Adrenal gland (tissue), 12 donors: ENCODE measurements around the gene BLVRB. TPM values are rescaled to one million over a fixed set of nuclear protein-coding genes. Genes with fewer than 3 reads are reported as not detected.
A peak's percentile ranks its signal among the peaks of the same experiment; 100 is the strongest.

Experiments used
- DNase-seq, 7 donors: peaks; one replicate each; pipeline ENCODE4 v3.0.0-alpha.2; 2019 to 2020
- H3K27ac ChIP-seq, 5 donors: fragments of 200-600 bp; sonication (generic) in 4 of 5; 1 replicate in 3 of 5; 2 replicates in 2 of 5; pipeline versions ENCODE4 v1.5.1 to v1.8.0; 2016 to 2020; ENCODE audit warnings: mild to moderate bottlenecking in 1 of 5
- H3K27me3 ChIP-seq: fragments of 200-600 bp; 2 replicates; pipeline ENCODE4 v1.8.0; 2021
- H3K36me3 ChIP-seq, 2 donors: fragments of 200-600 bp; replicated peaks in 1 of 2; 1 replicate in 1 of 2; 2 replicates in 1 of 2; pipeline versions ENCODE4 v1.5.1 to v1.8.0; 2018 to 2022
- H3K4me1 ChIP-seq, 2 donors: fragments of 200-600 bp; replicated peaks in 1 of 2; 1 replicate in 1 of 2; 2 replicates in 1 of 2; pipeline versions ENCODE4 v1.5.1 to v1.8.0; 2018 to 2021
- H3K4me3 ChIP-seq, 4 donors: fragments of 200-600 bp; sonication (generic) in 3 of 4; one replicate each; pipeline ENCODE4 v1.5.1; 2016 to 2018
- H3K9me3 ChIP-seq, 3 donors: fragments of 200-600 bp; sonication (generic) in 1 of 3; replicated peaks in 1 of 3; 1 replicate in 2 of 3; 2 replicates in 1 of 3; pipeline versions ENCODE4 v1.5.1 to v1.8.0; 2016 to 2021
- POLR2A ChIP-seq, 2 donors: fragments of 450-650 bp; IDR thresholded peaks; one replicate each; pipeline ENCODE4 v1.6.1; 2017; ENCODE audit warnings: antibody characterized with exemption in 2 of 2, mild to moderate bottlenecking in 2 of 2, moderate library complexity in 1 of 2
- WGBS, 4 donors: extraction: QIAGEN DNeasy Blood & Tissue Kit in 2 of 4; methylation state at CpG; one replicate each; pipeline versions ENCODE4 v1.1.5 to v1.1.7; 2013 to 2017; 5-methylcytosine and 5-hydroxymethylcytosine counted together
- intact Hi-C, 2 donors: fragments of 100-400 bp; cut with DNase I; formaldehyde crosslinking; loops; one replicate each; pipeline versions ENCODE4 v1.14.1 to v1.15.0; 2022 to 2023
- polyA plus RNA-seq, 3 donors: library from polyadenylated mRNA; stranded (reverse); fragments of 200-250 nt in 2 of 3; fragments of 350-450 nt in 1 of 3; fragmentation: Illumina TruSeq in 1 of 3; extraction: RNeasy Lipid Tissue Mini Kit (QIAGEN cat#74804) in 1 of 3; gene quantifications; one replicate each; pipeline ENCODE4 v1.2.3, GENCODE V29; 2013 to 2014
- total RNA-seq, 9 donors: library from RNA; depleted of rRNA in 4 of 9; stranded (reverse); fragments of >200 nt in 4 of 9; fragments of 120-200 nt in 1 of 9; fragmentation: NEBNext Ultra II Directional in 1 of 9; extraction: Animal tissue kit (Norgen Biotek cat#: 25700) in 1 of 9; gene quantifications; one replicate each; pipeline versions ENCODE4 v1.1.0 to v1.2.4, GENCODE V29; 2013 to 2023
- TF ChIP-seq, protein P1 (sequence below), 6 experiments: fragments of 450-650 bp in 4 of 6; fragments of 200-600 bp in 2 of 6; sonication (generic) in 1 of 6; IDR thresholded peaks; 1 replicate in 5 of 6; 2 replicates in 1 of 6; pipeline versions ENCODE4 v1.5.1 to v1.8.0; 2016 to 2021; ENCODE audit warnings: antibody characterized with exemption in 6 of 6, mild to moderate bottlenecking in 2 of 6, moderate library complexity in 1 of 6
- donor health status: healthy with polysubstance abuse.
- donor health status: Bipolar disorder and iron deficiency.
- donor health status: DM: yes; HTN: yes; CAD: no.
- donor health status: DM: no; HTN: no; CAD: no.
- donor health status: DM: no; HTN: no; CAD: no.
- donor health status: DM: yes; HTN: yes; CAD: no.

BLVRB gene
- total and polyA plus RNA-seq, 12 donors: 53.8 to 303 (median 123) TPM

DNA sequence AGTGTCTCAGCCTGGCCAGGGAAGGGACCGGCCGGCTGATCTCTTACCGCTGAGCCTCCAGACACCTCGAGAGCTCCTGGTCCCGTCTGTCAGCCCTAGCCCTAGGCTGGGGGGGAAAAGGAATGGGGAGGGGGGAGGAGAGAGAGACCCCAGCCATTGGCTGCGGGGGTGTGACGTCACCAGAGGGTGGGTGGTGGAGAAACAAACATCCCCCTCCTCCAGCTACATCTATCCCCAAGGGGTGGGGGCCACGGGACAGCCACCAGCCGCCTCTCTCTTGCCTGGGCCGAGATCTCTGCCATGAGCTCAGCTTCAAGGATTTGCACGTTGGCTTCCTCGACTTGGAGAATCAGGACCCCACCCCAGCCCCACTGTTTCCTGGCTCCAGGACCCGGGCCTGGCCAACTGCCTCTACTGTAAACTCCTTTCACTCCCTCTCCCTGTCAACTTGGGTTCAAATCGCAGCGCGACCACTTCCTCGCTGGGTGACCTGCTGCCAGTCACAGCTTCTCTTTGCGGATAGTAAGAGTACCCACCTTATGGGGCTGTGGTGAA is 52.2 kb downstream of the BLVRB start, which contains the start of gene PRX:
TSS of gene PRX (minus strand) at position 88 of the 555 bp plus-strand sequence. CDS start 5,446 bp downstream, outside the sequence.
- peaks cover 12 to 33% of the 10 kb centered on the region in 2 donors for H3K4me1 ChIP-seq
- WGBS, 4 donors: 47 to 69% (median 51%) methylated on average over 11 to 18 of the region's 18 CpGs
- no peak within 1 kb of the TSS for H3K4me3 ChIP-seq
- H3K27ac ChIP-seq: peak within 1 kb of the TSS in 1 of 5 donors; percentile 74
- DNase-seq: no peak
- TF ChIP-seq POLR2A (IDR thresholded peaks at IDR 0.05): no peak
- TF ChIP-seq, protein P1, sequence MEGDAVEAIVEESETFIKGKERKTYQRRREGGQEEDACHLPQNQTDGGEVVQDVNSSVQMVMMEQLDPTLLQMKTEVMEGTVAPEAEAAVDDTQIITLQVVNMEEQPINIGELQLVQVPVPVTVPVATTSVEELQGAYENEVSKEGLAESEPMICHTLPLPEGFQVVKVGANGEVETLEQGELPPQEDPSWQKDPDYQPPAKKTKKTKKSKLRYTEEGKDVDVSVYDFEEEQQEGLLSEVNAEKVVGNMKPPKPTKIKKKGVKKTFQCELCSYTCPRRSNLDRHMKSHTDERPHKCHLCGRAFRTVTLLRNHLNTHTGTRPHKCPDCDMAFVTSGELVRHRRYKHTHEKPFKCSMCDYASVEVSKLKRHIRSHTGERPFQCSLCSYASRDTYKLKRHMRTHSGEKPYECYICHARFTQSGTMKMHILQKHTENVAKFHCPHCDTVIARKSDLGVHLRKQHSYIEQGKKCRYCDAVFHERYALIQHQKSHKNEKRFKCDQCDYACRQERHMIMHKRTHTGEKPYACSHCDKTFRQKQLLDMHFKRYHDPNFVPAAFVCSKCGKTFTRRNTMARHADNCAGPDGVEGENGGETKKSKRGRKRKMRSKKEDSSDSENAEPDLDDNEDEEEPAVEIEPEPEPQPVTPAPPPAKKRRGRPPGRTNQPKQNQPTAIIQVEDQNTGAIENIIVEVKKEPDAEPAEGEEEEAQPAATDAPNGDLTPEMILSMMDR (IDR thresholded peaks at IDR 0.05): no peak
- H3K27me3 ChIP-seq: no peaks in the 10 kb centered on the region
- no peaks in the 10 kb centered on the region for H3K9me3 ChIP-seq
- H3K36me3 ChIP-seq: no peaks in the 10 kb centered on the region
- intact Hi-C loops: no loop called here

DNA sequence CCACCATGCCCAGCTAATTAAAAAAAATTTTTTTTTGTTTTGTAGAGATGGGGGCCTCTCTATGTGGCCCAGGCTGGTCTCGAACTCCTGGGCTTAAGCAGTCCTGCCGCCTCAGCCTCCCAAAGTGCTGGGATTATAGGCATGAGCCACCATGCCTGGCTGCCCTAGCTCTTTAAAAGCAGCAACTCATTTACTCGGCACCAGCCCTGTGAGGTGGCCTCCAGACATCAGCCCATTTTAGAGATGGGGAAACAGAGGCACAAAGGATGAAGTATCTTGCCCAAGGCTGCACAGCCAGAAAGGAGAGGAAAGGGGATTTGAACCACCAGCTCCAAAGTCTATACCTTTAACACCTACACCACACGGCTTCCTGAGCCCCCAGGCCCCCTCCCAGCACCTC is 52.7 kb downstream of the BLVRB start:
- Histone ChIP-seq H3K4me3 (no peak overlapping the region), H3K27ac (no peak overlapping the region)

DNA sequence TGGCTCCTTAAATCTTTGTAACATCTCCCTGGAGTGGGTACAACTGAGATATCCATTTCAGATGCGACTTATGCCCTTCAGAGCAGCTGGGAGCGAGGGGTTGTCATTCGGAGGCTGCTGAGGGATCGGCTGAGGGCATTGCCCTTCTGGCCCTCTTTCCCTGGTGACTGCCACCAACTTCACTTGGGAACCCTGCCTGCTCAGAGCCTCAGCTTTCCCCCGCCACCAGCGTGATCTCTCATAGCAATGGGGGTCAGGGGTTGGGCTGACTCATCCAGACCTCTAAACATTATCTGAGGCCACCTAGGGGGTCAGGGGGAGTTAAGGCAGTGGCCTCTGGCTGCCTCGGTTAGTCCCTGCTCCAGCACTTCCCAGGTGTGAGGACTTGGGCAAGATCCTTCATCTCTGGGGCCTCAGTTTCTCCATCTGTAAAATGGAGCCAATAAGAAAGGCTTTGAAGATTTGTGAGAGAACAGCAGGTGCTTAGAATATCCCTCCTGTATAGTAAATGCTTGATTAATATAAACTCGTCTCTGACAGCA is 53.5 kb downstream of the BLVRB start:
- Histone ChIP-seq H3K36me3 (no peaks in the 10 kb centered on the region), H3K9me3 (no peaks in the 10 kb centered on the region), H3K27me3 (no peaks in the 10 kb centered on the region), H3K4me1 (peaks cover 12 to 31% of the 10 kb centered on the region in 2 donors), H3K4me3 (peak overlapping the region in 1 of 4 donors; percentile 16), H3K27ac (peak overlapping the region in 4 of 5 donors; percentile 18 to 74 (median 54))
- DNase-seq: peak in 2 of 7 donors; percentile 53 to 56
- TF ChIP-seq, protein P1 (IDR thresholded peaks at IDR 0.05): no peak
- TF ChIP-seq POLR2A (IDR thresholded peaks at IDR 0.05): no peak
- intact Hi-C loops: no loop called here
- WGBS, 4 donors: 42 to 64% (median 55%) methylated on average over 7 to 8 of the region's 8 CpGs

More for the DNA sequence above, 52.7 kb downstream of the BLVRB start:
- Histone ChIP-seq H3K9me3 (no peaks in the 10 kb centered on the region), H3K27me3 (no peaks in the 10 kb centered on the region), H3K4me1 (peaks cover 12 to 33% of the 10 kb centered on the region in 2 donors), H3K36me3 (no peaks in the 10 kb centered on the region)
- TF ChIP-seq POLR2A (IDR thresholded peaks at IDR 0.05): no peak
- TF ChIP-seq, protein P1 (IDR thresholded peaks at IDR 0.05): no peak
- DNase-seq: no peak
- intact Hi-C loops: no loop called here
- 64 to 78% (median 67%) methylated on average over 3 to 4 of the region's 4 CpGs for whole genome bisulfite sequencing, 4 donors

DNA sequence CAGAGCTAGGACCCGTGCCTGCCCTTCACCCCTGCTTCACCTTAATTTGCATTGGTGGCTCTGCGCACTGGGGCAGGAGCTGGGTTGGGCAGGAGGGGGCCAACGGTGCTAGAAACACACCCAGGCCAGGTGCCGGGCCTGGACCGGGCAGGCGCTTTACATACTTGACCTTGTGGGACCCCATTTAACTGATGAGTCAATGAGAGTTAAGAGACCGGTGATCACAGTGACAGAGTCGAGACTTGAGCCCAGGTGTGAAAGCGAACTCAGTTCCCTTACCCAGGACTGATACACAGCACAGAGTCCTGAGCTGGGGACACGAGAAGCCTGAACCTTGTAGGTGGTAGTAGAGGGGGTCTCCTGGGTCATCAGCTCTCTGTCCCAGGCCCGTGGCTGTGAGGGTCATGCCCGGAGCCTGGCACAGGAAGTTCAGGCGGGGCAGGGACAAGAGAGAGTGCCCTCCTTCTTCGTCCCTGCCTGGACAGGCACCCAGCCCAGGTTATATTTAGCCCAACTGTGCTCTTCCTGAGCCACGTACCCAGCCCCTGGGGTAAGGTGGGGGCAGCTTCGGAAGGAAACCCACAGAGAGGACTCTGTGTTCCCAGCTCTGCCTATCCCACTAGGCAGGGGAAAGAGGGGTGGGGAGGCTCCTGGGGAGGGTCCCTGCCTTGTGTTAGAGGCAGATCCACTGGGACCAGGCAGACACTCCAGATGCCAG is 54.3 kb downstream of the BLVRB start:
- peak in 1 of 2 donors; percentile 33 for TF ChIP-seq POLR2A (IDR thresholded peaks at IDR 0.05)
- TF ChIP-seq, protein P1 (IDR thresholded peaks at IDR 0.05): no peak
- peak in 5 of 7 donors; percentile 57 to 77 (median 73) for DNase-seq
- Histone ChIP-seq H3K27me3 (no peaks in the 10 kb centered on the region), H3K27ac (peak overlapping the region in 4 of 5 donors; percentile 18 to 74 (median 54)), H3K9me3 (no peaks in the 10 kb centered on the region), H3K36me3 (no peaks in the 10 kb centered on the region), H3K4me1 (peaks cover 12 to 23% of the 10 kb centered on the region in 2 donors), H3K4me3 (peak overlapping the region in 1 of 4 donors; percentile 16)
- 31 to 37% (median 36%) methylated on average over 8 to 16 of the region's 16 CpGs for WGBS, 4 donors
- intact Hi-C loops: no loop called here
